DMS 273 (cell line): ENCODE measurements around the gene P4HA2.
A peak's percentile ranks its signal among the peaks of the same experiment; 100 is the strongest.

Experiments used
- DNase-seq: peaks from one replicate; lab custom pipeline; 2025; ENCODE audit not compliant: unreplicated experiment; lab: John Stamatoyannopoulos, UW

Gene P4HA2

GRCh38 chr5:132227485-132228240 is at the start of gene P4HA2:
TSS of gene P4HA2 (minus strand) at chr5:132227853. CDS start at chr5:132218626, 9,227 bp downstream.
- DNase-seq, result peak; percentile 81

DNA sequence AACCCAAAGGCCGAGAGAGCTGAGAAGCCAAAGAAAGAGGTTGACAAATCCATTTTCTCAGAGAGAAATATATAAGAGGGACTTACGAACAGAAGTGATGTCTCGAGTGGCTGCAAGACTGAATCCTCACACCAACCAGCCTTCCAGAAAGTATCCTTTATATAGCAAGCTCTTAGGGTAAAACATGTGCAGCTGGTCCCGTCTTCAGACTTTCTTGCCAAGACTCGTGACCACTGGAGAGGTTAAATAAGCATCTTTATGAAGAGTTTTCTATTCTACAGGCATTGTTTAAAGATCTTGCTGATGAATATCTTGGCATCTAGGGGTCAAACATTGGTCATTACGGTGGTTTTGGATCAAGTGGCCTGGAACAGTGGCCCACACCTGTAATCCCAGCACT is 49.6 kb upstream of the P4HA2 start:
- DNase-seq, result no peak

DNA sequence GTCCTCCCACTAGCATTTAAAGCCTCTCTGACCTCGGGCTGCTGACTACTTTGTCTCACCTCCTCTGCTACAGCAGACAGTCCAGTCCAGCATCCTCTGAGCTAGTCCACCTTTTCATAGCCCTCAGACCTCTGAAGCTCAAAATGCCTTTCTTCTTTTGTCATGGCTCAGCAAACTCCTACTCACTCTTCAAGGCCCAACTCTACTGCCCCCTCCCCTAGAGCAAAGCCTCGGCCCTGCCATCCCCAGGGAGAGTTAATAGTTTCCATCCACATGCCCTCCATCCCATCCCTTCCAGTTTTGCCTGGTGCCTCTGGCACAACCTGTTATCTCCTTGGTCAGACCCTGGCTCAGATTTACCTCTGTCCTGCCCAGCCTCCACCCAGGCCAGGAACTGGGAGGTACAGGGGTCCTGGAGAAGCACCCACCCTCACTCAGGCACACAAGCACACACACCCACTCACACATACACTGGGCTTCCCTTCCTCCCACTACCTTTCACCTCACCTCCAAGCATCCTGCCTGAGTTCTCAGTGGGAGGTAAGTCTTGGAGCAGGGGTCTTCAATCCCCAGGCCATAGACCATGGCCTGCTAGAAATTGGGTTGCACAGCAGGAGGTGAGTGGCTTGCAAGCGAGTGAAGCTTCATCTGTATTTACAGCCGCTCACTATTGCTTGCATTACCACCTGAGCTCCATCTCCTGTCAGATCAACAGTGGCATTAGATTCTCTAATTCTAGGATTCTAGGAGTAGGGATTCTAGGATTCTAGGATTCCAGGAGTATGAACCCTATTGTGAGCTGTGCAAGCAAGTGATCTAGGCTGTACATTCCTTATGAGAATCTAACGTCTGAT is 47.9 kb upstream of the P4HA2 start:
- no peak for DNase-seq

DNA sequence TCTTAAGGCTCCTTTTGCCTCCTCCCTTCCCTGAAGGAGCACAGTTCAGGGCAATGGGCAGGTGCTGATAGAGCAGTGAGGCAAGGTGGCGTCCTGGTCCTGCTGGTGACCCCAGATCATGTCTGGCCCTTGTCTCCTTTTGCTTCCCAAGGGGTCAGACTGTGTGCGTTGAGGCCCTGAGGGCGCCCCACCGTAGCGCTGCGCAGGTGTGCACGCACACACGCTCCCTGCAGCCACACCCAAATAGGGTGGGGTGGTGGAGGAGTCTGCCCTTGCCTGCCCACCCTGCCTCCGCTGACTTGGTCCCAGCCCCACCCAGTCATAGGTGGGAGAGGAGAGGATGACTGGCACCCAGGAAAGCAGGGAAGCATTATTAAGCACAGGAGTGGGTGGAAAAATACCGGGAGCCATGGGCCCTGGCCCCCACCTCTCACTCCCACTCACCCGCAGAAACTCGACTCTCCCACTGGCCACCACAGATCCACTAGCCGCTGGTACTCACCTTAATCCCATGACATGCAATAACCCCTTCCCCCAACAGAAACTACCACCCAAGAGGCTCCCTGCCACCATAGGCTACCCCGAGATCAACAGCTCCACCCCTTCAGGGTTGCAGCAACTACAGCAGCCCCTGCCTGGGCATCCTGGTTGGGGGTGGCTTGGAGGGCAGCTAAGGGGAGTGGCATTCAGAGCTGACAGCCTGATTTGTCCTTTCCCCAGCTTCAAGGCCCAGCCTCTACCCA is 46.6 kb upstream of the P4HA2 start:
- DNase-seq, result no peak

DNA sequence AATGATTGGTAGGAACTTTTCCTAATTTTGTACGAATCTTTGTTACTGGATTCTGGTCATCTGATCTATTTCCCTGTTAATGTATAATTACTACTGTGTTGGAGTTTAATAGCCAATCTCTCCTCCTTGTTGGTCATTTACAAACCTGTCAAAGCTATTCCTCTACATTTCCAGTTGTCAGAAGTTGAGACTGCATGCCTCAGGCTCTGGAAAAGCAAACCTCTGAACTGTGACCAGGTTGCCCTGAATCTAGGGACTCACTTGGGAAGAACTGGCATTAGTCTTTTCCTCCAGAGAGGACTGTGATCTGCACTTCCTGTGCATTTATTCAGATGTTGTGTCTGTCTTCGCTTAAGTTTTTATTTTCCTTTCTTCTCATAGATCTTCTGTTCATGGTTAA is 46.0 kb upstream of the P4HA2 start:
- no peak for DNase-seq

DNA sequence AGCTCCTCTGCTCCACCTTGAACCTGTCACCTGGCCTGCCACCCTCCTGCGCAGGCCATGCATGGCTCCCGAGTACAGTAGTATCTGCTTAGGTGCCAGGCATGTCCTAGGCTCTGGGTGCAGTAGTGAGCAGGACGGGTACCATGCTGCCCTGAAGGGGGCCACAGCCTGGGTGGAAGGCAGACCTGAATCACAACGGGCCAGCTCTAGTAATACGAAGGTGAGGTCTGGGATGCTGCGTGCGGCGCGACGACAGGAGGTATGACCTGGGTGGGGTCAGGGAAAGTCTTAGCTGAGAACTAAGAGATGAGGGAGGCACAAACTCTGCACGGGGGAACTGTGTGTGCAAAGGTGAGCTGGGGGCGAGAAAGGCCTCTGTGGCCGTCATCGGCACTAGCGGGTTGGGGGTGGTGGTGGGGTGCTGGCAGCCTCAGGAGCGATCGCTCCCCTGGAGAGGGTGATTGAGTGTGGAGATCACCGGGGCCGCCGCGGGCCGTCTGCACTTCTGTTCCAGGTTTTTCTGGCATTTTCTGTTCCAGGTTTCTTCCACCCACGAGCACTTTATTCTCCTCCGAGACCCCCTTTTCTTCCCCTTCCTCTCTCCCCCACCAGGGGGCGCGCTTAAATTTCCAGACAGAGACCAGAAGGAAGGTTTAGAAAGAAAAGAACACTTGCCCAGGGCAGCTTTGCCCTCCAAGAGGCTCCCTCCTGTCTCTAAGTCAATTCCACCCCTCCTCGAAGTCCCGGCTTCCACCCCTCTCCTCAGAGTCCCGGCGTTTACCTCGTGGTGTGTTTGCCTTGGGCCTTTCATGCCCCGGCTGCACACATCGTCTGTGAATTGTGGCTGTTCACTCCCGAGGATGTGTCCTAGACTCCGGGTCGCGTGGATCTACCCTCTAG is 44.9 kb upstream of the P4HA2 start:
- peak; percentile 82 for DNase-seq

GRCh38 chr5:132271251-132272246 is 43.9 kb upstream of the P4HA2 start:
- DNase-seq, result no peak

DNA sequence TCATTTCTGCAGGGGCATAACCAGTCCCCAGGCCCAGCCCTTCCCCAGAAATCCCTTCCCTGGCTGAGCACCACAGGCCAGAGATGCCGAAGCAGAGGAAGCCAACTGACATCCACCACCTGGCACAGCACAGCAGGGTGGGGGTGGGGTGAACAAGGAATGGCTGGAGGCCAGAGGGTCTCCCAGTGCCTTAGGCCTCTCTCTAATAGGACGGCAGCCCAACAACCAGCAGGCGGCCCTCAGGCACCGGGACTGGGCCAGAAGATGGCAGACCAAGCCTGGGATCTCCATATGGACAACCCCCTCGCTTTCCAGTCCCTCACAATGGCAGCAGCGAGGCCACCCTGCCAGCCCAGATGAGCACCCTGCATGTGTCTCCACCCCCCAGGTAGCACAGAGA is 43.1 kb upstream of the P4HA2 start:
- peak; percentile 81 for DNase-seq

- DNase-seq, result no peak
Measured at GRCh38 chr5:132270335-132270665, 42.6 kb upstream of the P4HA2 start.

DNA sequence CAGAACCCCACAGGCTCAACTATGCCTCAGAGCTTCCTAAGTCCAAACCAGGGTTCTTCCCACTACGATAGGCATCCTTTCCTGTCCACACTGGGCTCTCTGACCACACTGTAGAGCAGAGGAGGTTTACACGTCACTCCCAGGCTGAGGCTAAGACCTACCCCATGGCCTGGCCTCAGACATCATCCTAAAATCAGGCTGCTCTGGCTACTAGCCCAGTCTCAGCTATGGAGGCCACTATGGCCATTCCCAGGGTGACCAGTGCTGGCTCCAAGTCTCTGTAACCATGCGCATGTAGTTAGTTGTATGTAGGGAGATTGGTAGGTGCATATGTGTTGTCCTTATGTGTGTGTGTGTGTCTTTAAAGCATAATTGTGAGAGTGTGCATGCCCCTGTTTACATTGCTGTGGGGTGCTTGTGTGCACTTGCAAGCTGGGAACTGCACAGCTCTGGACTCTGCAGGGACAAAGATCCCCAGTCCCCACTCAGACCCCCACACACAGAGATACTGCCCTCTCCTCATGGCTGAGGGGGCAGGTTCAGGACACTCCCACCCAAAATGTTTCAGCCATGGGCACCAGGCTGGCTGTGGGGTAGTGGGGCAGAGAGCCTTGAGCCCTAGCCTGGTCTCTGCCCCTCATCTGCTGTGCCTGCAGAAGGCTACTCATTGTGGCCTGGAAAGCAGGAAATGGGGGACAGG is 42.1 kb upstream of the P4HA2 start:
- DNase-seq, result no peak

DNA sequence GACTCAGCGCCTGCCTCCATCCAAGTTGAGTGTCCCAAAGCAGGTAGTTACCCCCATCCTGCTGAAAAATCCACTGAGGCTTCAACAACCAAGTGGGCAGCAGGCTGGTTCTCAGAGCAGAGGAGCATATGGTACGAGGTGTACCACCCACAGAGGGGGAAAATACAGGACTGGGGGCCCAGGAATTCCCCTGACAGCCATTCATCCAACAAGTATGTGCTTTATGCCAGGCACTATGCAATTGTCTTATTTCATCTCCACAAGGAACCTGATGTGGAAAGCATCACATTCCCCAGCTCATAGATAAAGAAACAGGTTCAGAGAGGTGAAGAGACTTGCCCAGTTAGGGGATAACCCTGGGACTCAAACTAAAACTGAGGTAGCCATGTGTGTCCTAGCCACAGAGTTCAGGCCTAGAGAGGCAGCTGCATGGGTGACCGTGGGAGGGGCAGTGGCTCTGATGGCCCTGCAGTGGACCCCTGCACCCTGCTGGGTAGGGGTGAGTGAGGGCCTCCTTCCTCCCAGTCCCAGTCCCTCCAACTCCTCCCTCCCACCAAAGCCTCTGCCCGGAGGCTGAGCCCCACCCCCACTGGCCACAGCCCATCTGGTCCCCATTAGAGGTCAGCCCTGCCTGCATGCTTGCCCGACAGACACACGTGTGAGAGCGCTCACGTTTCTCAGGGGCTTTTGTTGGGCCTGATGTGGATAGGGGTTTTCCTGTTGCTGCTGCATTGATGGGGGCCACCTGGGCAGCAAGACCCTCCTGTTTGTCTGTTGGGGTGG is 41.3 kb upstream of the P4HA2 start:
- DNase-seq, result no peak

- DNase-seq, result no peak
Measured at GRCh38 chr5:132267931-132268768, 40.5 kb upstream of the P4HA2 start.

GRCh38 chr5:132267166-132267739 is 39.6 kb upstream of the P4HA2 start:
- no peak for DNase-seq

- no peak for DNase-seq
Measured at GRCh38 chr5:132266836-132267160, 39.1 kb upstream of the P4HA2 start.

DNA sequence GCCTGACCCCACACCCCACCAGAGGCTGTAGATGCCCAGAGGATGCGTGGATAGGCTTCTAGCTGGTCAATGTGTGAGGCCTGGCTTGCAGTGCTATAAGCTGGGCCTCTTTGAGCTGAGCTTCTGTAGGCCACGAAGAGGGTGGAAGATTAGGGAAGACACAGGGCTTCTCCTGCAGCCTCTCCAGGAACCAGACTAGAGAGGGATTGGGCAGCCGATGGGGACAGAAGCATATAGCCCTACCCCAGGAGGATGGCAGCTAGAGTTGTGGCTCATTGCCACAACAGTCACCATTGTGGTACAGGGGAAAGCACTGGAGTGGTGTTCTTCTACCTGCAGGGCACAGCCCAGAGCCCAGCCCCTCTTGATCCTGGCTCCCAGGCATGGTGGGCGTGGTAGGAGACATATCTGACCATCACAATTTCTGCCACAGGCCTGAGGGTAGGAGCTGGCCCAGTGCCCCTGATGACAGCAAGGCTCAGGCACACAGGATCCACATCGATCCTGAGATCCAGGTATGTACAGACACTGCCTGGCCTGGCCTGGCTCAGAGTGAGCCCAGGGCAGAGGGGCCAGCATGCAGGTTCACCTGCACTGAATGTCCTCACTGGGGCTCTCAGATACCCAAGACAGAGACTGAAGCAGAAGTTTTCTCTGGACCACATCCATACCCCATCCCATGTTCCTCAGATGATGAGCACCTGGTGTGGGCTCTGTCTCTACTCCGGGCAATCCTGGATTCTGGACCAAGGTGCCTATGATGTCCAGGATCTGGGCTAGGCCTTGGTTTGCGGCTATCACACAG is 38.6 kb upstream of the P4HA2 start:
- no peak for DNase-seq

DNA sequence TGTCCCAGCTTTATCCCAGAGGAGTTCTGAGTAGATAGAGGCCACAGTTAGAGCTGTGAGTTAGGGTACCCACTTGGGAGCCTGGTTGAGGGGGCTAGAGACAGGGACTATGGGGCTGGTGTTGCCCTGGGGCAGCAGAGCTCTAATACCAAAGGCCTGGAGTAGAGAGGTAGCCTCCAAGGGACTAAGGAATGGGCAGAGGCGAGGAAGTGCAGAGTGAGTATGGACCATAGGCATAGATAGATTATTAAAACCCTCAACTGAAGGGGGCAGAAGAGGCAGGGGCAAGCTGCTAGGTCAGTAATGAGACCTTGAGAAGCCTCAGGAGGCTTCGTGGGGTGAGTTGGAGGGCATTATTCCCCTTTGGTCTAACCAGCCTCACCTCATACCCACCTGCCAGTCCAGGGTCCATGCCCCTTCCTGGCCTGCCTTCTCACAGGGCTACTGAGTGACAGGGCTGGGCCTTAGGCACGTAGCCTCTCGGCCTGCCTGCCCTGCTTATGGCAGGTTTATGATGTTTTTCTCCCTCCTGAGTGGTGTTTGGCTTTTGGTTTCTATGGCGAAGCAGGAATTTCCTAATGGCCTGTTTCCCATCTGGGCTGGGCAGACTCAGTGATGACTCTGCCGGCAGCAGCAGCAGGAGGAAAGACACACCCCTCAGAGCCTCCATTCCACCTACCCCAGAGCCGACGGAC is 37.8 kb upstream of the P4HA2 start:
- DNase-seq, result peak; percentile 64
